Measurements from ENCODE around the gene PDLIM7.

PDLIM7 gene

GRCh38 chr5:177501874-177502678 is 4.7 kb upstream of the PDLIM7 start:
- POLR2A ChIA-PET = interaction anchor here (1.1 to 2.2 kb wide), 3 partner anchors 10 to 48 kb away, joined by 3 to 8 read pairs (median 6); no protein-coding TSS in a partner anchor
- DNase-seq (ENCODE audit: extremely low spot score) = no peak
- CTCF ChIA-PET = interaction anchor here (0.7 to 2.0 kb wide), 11 partner anchors 9 to 135 kb away, joined by 3 to 9 read pairs (median 5); partner anchors contain the start of gene DDX41

GRCh38 chr5:177500685-177501522 is 3.5 kb upstream of the PDLIM7 start:
- ChIA-PET POLR2A (interaction anchor here (1.1 to 1.7 kb wide), 3 partner anchors 9 to 110 kb away, joined by 3 to 6 read pairs (median 3); no protein-coding TSS in a partner anchor), CTCF (interaction anchor here (0.5 to 2.0 kb wide), 16 partner anchors 9 to 134 kb away, joined by 3 to 9 read pairs (median 4); partner anchors contain the start of gene DDX41)
- TF ChIP-seq FOXK2 (IDR thresholded peaks at IDR 0.05) (no peak), HDGF (IDR thresholded peaks at IDR 0.05; ENCODE audit: borderline replicate concordance) (no peak), ELF4 (IDR thresholded peaks at IDR 0.05) (no peak), CTBP1 (IDR thresholded peaks at IDR 0.05; ENCODE audit: borderline replicate concordance) (no peak), SP1 (IDR thresholded peaks at IDR 0.05) (no peak), L3MBTL2 (conservative IDR thresholded peaks at IDR 0.05) (no peak), FOXM1 (IDR thresholded peaks at IDR 0.05; ENCODE audit: borderline replicate concordance) (no peak), TARDBP (IDR thresholded peaks at IDR 0.05) (no peak), FOXA1 (IDR thresholded peaks at IDR 0.05) (no peak), LEF1 (IDR thresholded peaks at IDR 0.05; ENCODE audit: borderline replicate concordance) (no peak), SUZ12 (IDR thresholded peaks at IDR 0.05) (no peak), PKNOX1 (IDR thresholded peaks at IDR 0.05) (no peak), ARNT (IDR thresholded peaks at IDR 0.05) (no peak), NFRKB (IDR thresholded peaks at IDR 0.05) (no peak), BHLHE40 (IDR thresholded peaks at IDR 0.05; ENCODE audit: borderline replicate concordance) (no peak), ZNF384 (IDR thresholded peaks at IDR 0.05) (no peak)
- peak; percentile 84 for DNase-seq (ENCODE audit: extremely low spot score)

More at GRCh38 chr5:177501874-177502678, 4.7 kb upstream of the PDLIM7 start:
- no peak for TF ChIP-seq TARDBP (IDR thresholded peaks at IDR 0.05)
- TF ChIP-seq FOXK2 (IDR thresholded peaks at IDR 0.05) = no peak

GRCh38 chr5:177499842-177500241 is 2.4 kb upstream of the PDLIM7 start:
- ChIA-PET POLR2A (interaction anchor here (1.3 kb wide), 1 partner anchor 109 kb away, joined by 3 read pairs; no protein-coding TSS in a partner anchor), CTCF (interaction anchor here (0.6 to 1.9 kb wide), 3 partner anchors 24 to 80 kb away, joined by 3 to 4 read pairs (median 3); no protein-coding TSS in a partner anchor)
- TF ChIP-seq TARDBP (IDR thresholded peaks at IDR 0.05) (no peak), CTBP1 (IDR thresholded peaks at IDR 0.05; ENCODE audit: borderline replicate concordance) (no peak), SP1 (IDR thresholded peaks at IDR 0.05) (no peak), ARNT (IDR thresholded peaks at IDR 0.05) (no peak), HDGF (IDR thresholded peaks at IDR 0.05; ENCODE audit: borderline replicate concordance) (no peak), NFRKB (IDR thresholded peaks at IDR 0.05) (no peak), L3MBTL2 (conservative IDR thresholded peaks at IDR 0.05) (no peak), BHLHE40 (IDR thresholded peaks at IDR 0.05; ENCODE audit: borderline replicate concordance) (no peak), ZNF384 (IDR thresholded peaks at IDR 0.05) (no peak)
- DNase-seq (ENCODE audit: extremely low spot score) = no peak

GRCh38 chr5:177498013-177498787 is 796 bp upstream of the PDLIM7 start:
- no peak for DNase-seq (ENCODE audit: extremely low spot score)
- ChIA-PET POLR2A (interaction anchor here (0.6 to 3.7 kb wide), 8 partner anchors 11 to 101 kb away, joined by 3 to 21 read pairs (median 4); partner anchors contain the start of genes B4GALT7, DDX41, DOK3 and TMED9), CTCF (interaction anchor here (3.8 kb wide), 1 partner anchor 43 kb away, joined by 23 read pairs; no protein-coding TSS in a partner anchor)
- TF ChIP-seq HDGF (IDR thresholded peaks at IDR 0.05; ENCODE audit: borderline replicate concordance) (no peak), ELF4 (IDR thresholded peaks at IDR 0.05) (no peak), FOXA1 (IDR thresholded peaks at IDR 0.05) (no peak), TARDBP (IDR thresholded peaks at IDR 0.05) (no peak), BHLHE40 (IDR thresholded peaks at IDR 0.05; ENCODE audit: borderline replicate concordance) (no peak), ARNT (IDR thresholded peaks at IDR 0.05) (no peak)

- CTCF ChIA-PET = interaction anchor here (0.6 to 3.8 kb wide), 4 partner anchors 11 to 42 kb away, joined by 4 to 23 read pairs (median 6); no protein-coding TSS in a partner anchor
- no peak for TF ChIP-seq CTBP1 (IDR thresholded peaks at IDR 0.05; ENCODE audit: borderline replicate concordance)
- TF ChIP-seq FOXM1 (IDR thresholded peaks at IDR 0.05; ENCODE audit: borderline replicate concordance) = no peak
- peak; percentile 75; the same call in 1 of the 2 replicates for TF ChIP-seq HDGF (IDR thresholded peaks at IDR 0.05; ENCODE audit: borderline replicate concordance)
- peak; percentile 91 for DNase-seq (ENCODE audit: extremely low spot score)
- POLR2A ChIA-PET = interaction anchor here (0.6 to 3.7 kb wide), 15 partner anchors 14 to 184 kb away, joined by 3 to 21 read pairs (median 3); partner anchors contain the start of genes DDX41, GRK6 and TMED9
These were observed 595 bp downstream of the PDLIM7 start for GRCh38 chr5:177496727-177497291.

All from HEK293T (cell line).